Measurements from ENCODE around the gene ZNF175.

Gene ZNF175

DNA sequence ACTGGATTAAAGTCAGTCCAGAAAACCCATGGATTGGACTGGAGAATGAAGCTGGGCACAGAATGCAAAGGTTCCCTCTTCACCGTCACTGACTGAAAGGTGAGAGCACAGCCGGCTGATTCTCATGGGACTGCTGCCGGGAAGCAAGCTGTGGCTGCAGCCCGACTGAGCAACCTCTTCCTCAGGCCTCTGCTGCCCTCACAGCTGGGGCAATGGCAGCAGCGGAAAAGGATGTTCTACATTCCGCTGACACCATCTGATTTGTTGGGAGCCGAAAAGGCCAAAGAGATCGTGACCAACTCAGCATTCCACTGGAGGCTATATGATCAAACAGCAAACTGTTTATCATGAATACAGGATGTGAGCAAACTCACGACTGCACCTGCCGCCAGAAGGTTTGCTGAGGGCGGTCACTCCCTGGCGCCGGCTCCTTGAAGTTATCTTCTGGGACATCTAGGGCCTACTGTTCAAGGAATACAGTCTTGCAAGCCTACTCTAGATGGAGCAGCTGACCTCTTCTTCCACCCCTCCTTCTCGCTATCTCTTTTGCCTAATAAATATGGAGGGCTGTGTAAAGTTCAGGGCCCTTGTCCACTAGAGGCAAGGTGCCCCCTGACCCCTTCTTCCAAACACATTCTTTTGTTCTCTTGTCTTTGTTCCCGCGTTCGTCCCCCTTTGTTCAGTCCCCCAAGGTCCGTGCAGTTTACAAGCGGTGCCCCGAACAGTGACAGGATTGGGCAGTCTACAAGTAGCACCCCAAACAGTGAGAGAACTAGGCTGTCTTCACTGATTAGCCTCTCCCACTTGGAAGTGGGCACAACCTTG, 20.0 kb upstream of the ZNF175 start:
- no peaks in the 10 kb centered on the region for H3K36me3 ChIP-seq (ENCODE audit: insufficient read depth, low read length)
- H3K4me3 ChIP-seq (ENCODE audit: low read length), result no peak overlapping the region
- H3K4me1 ChIP-seq (ENCODE audit: insufficient read depth, low read length), result 0 out of 2 replicates have a peak, but pooled peaks cover 5% of the 10 kb centered on the region
- peaks cover 9% of the 10 kb centered on the region for H3K27me3 ChIP-seq (ENCODE audit: insufficient read depth, low read length)
- WGBS, result 82% methylated on average over 20 of the region's 20 CpGs
- no peak overlapping the region for H3K27ac ChIP-seq (ENCODE audit: low read depth, low read length)
- no peaks in the 10 kb centered on the region for H3K9me3 ChIP-seq (ENCODE audit: insufficient read depth, low read depth, low read length)
- no peak overlapping the region for H3K9ac ChIP-seq (ENCODE audit: low read depth, low read length)

DNA sequence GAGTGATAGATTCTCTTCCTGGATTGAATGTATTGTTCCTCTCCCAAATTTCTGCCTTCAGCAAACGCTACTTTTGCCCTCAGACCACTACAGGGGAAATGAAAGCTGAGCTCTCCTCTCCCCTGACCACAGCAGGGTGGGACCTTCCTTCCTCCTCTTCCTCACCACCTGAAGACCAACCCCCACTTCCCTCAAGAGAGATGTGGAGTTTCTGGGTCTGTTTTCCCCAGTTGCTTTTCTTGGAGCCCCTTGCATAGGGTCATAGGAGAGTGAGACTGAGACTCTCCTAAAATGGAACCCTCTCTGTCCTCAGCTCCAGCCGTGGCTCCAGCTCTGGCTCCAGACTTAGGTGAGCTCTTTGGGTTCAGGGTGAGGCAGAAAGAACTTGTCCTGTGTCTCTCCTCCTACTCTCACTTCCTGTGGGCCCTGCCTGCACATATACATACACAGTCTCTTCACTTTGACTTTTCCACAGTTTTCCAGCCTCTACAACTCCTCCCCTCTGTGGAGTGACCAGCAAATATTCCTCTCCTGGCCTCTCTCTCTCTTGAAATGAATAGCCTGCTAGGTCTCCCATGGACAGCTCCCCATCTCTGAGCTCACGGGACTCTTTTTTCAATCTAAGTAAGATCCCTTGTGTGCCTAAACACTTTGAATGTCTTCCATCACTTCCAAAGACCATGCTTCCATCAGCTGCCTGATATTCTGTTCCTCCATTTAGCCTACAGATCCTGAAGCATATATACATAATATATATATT, 19.2 kb upstream of the ZNF175 start:
- H3K4me1 ChIP-seq (ENCODE audit: insufficient read depth, low read length), result 0 out of 2 replicates have a peak, but pooled peaks cover 5% of the 10 kb centered on the region
- H3K9ac ChIP-seq (ENCODE audit: low read depth, low read length), result no peak overlapping the region

DNA sequence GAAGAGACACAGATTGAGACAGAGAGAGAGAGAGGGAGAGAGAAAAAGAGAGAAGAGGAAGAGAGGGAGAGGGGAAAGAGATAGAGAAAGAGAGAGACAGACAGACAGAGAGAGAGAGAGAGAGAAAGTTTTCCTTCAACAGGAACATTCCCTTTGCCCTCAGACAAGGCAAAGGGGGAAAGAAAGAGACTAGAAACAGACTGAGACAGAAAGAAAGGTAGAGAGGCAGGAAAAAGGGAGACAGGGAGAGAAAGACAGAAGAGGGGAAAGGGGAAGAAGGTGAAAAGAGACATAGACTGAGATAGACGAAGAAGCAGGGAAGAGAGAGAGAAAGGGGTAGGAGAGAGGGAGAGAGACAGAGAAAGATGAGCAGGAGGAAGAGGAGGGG, 18.5 kb upstream of the ZNF175 start:
- H3K9ac ChIP-seq (ENCODE audit: low read depth, low read length), result no peak overlapping the region
- no peak overlapping the region for H3K4me3 ChIP-seq (ENCODE audit: low read length)
- WGBS, result 42% methylated on average over 1 of the region's 1 CpG
- H3K4me1 ChIP-seq (ENCODE audit: insufficient read depth, low read length), result 0 out of 2 replicates have a peak, but pooled peaks cover 5% of the 10 kb centered on the region
- H3K9me3 ChIP-seq (ENCODE audit: insufficient read depth, low read depth, low read length), result no peaks in the 10 kb centered on the region
- no peak overlapping the region for H3K27ac ChIP-seq (ENCODE audit: low read depth, low read length)
- H3K36me3 ChIP-seq (ENCODE audit: insufficient read depth, low read length), result no peaks in the 10 kb centered on the region
- peaks cover 21% of the 10 kb centered on the region for H3K27me3 ChIP-seq (ENCODE audit: insufficient read depth, low read length)

More for the DNA sequence above, 19.2 kb upstream of the ZNF175 start:
- Histone ChIP-seq H3K27ac (ENCODE audit: low read depth, low read length) (no peak overlapping the region), H3K9me3 (ENCODE audit: insufficient read depth, low read depth, low read length) (no peaks in the 10 kb centered on the region), H3K4me3 (ENCODE audit: low read length) (no peak overlapping the region), H3K36me3 (ENCODE audit: insufficient read depth, low read length) (no peaks in the 10 kb centered on the region), H3K27me3 (ENCODE audit: insufficient read depth, low read length) (peaks cover 14% of the 10 kb centered on the region)
- WGBS, result 55% methylated on average over 3 of the region's 3 CpGs

DNA sequence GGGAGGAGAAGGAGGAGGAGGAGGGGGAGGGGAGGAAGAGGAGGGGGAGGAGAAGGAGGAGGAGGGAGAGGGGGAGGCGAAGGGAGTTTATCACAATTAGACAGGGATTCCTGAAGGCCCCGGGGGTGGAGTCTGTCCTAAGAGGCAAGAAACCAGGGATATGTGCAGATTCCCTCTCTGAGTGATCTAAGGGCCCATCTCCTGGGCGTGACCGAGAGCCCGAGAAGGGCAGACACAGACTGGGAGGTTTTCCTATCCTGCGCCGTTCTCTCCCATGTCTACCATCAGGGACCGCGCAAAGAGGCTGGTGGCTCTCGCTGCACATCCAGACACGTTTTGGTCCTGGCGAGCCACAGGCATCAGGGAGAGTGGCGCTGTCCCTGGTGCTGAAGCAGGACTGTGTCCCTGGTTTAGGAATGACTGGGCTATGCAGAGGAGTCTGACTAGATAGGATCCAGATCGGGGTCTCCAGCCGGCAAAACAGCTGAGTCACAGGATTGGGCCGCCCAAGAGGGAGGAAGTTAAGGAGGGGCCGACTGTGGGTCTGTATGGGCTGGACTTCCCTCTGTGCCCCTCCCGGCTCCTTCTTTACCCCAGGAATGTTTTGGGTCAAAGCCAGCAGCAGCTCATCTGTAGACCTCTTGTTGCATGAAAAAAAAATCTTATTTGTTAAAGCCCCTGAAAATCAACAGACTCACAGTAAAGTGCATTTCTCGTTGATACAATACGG, 17.9 kb upstream of the ZNF175 start:
- H3K4me3 ChIP-seq (ENCODE audit: low read length), result peak overlapping the region; percentile 42
- 0 out of 2 replicates have a peak, but pooled peaks cover 5% of the 10 kb centered on the region for H3K4me1 ChIP-seq (ENCODE audit: insufficient read depth, low read length)
- no peak overlapping the region for H3K27ac ChIP-seq (ENCODE audit: low read depth, low read length)
- peaks cover 22% of the 10 kb centered on the region for H3K27me3 ChIP-seq (ENCODE audit: insufficient read depth, low read length)
- no peak overlapping the region for H3K9ac ChIP-seq (ENCODE audit: low read depth, low read length)
- no peaks in the 10 kb centered on the region for H3K36me3 ChIP-seq (ENCODE audit: insufficient read depth, low read length)
- H3K9me3 ChIP-seq (ENCODE audit: insufficient read depth, low read depth, low read length), result no peaks in the 10 kb centered on the region
- WGBS, result 14% methylated on average over 20 of the region's 20 CpGs

DNA sequence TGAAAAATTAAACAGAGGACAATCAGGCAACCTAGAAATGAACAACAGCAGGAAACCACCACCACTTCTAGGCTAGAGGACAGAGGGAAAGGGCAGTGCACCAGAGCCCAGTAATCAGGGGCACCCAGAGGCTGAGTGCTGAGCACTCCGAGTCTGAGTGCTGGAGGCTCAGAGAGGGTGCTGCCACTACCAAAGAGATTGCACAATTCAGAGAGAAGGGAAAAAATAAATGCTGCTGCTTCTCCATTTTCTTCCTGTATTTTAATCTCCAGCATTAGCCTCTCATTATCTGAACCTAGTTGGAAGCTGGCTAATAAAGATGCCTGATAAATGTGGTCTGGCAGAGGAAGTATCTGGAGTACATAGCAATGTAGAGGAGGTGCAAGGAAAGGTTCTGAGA, 11.8 kb upstream of the ZNF175 start:
- Histone ChIP-seq H3K36me3 (ENCODE audit: insufficient read depth, low read length) (no peaks in the 10 kb centered on the region), H3K9me3 (ENCODE audit: insufficient read depth, low read depth, low read length) (no peaks in the 10 kb centered on the region), H3K9ac (ENCODE audit: low read depth, low read length) (no peak overlapping the region), H3K4me3 (ENCODE audit: low read length) (no peak overlapping the region), H3K27me3 (ENCODE audit: insufficient read depth, low read length) (peaks cover 35% of the 10 kb centered on the region), H3K4me1 (ENCODE audit: insufficient read depth, low read length) (no peaks in the 10 kb centered on the region), H3K27ac (ENCODE audit: low read depth, low read length) (no peak overlapping the region)
- 82% methylated on average over 1 of the region's 1 CpG for WGBS

DNA sequence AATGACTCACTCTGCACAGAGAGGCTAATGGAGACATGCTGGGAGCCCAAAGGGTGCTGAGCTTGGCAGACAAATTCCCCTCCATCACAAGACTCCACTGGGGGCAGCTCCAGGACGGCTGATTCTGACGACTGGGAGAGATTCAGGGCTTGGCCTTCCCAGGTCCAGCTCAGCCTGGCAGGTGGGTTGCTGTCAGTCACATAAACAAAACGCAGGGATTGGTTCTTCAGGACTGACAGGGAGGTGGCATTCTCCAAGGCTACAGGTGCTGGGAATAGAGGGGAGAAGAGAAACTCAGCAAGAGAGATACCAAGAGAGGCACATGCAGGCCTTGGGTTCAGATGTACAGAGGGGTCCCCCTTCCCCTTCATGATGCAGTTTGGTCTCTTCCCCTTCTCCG, 10.7 kb upstream of the ZNF175 start:
- 30% methylated on average over 4 of the region's 4 CpGs for WGBS
- Histone ChIP-seq H3K27ac (ENCODE audit: low read depth, low read length) (no peak overlapping the region), H3K4me1 (ENCODE audit: insufficient read depth, low read length) (no peaks in the 10 kb centered on the region), H3K27me3 (ENCODE audit: insufficient read depth, low read length) (peaks cover 38% of the 10 kb centered on the region), H3K9me3 (ENCODE audit: insufficient read depth, low read depth, low read length) (no peaks in the 10 kb centered on the region), H3K9ac (ENCODE audit: low read depth, low read length) (no peak overlapping the region), H3K36me3 (ENCODE audit: insufficient read depth, low read length) (no peaks in the 10 kb centered on the region), H3K4me3 (ENCODE audit: low read length) (no peak overlapping the region)

DNA sequence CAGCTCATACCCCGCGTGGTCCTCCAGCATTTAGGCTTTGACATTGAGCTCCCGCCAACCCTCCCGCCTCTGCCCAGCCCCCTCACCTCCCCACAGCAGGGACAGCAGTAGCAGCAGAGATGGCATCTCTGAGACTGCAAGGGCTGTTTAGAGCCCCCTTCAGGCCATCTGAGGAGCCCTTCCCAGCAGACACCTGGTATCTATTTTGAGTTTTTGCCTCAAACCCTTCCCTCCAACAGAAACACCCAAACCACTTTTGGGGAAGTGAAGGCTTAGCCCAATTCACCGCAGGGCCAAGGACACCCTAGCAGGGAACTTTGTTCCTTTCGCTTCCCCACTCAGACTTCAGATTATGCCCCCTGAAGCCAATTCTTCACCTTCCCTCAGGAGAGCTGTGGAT, 6.3 kb upstream of the ZNF175 start:
- Histone ChIP-seq H3K27me3 (ENCODE audit: insufficient read depth, low read length) (peaks cover 55% of the 10 kb centered on the region), H3K36me3 (ENCODE audit: insufficient read depth, low read length) (no peaks in the 10 kb centered on the region), H3K27ac (ENCODE audit: low read depth, low read length) (no peak overlapping the region), H3K9ac (ENCODE audit: low read depth, low read length) (no peak overlapping the region), H3K4me1 (ENCODE audit: insufficient read depth, low read length) (no peaks in the 10 kb centered on the region), H3K4me3 (ENCODE audit: low read length) (no peak overlapping the region), H3K9me3 (ENCODE audit: insufficient read depth, low read depth, low read length) (no peaks in the 10 kb centered on the region)
- 38% methylated on average over 6 of the region's 6 CpGs for WGBS

DNA sequence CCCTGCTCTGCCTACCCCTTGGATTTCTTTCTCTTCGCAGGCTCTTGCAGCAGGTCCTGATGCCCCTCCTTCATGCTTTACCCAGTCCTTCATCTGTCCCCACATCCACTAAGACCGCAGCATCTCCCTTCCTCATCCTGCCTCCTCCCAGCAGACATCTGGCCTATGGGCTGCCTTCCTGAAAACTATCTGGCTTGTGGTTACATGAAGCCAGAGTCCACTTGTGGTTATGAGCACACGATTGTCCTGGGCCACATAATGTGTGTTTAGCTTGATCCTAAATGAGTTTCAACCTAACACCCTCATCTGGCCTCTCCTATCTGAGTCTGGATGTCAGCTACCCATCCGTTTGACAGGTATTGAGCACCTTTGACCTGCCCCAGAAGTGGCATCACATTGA, 5.5 kb upstream of the ZNF175 start:
- Histone ChIP-seq H3K4me3 (ENCODE audit: low read length) (no peak overlapping the region), H3K27ac (ENCODE audit: low read depth, low read length) (no peak overlapping the region), H3K27me3 (ENCODE audit: insufficient read depth, low read length) (peaks cover 51% of the 10 kb centered on the region), H3K36me3 (ENCODE audit: insufficient read depth, low read length) (no peaks in the 10 kb centered on the region), H3K9me3 (ENCODE audit: insufficient read depth, low read depth, low read length) (no peaks in the 10 kb centered on the region), H3K9ac (ENCODE audit: low read depth, low read length) (no peak overlapping the region), H3K4me1 (ENCODE audit: insufficient read depth, low read length) (no peaks in the 10 kb centered on the region)
- WGBS, result 70% methylated on average over 4 of the region's 4 CpGs

DNA sequence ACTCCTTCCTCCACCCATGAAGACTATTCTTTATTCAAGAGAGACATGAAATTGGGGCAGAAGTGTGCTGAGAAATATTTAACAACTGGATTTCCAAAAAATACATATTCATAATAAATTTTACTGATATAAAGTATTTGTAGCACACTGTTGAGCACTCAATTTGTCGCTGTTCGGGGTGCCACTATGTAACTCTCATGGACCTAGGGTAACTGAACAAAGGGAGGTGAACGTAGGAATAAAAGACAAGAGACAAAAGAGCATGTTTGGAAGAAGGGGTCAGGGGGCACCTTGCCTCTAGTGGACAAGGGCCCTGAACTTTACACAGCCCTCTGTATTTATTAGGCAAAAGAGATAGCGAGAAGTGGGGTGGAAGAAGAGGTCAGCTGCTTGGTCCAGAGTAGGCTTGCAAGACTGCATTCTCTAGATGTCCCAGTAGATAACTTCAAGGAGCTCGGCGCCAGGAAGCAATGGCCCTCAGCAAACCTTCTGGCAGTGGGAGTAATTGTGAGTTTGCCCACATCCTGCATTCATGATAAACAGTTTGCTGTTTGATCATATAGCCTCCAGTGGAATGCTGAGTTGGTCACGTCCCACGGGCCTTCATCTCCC, 4.5 kb upstream of the ZNF175 start:
- Histone ChIP-seq H3K36me3 (ENCODE audit: insufficient read depth, low read length) (no peaks in the 10 kb centered on the region), H3K9ac (ENCODE audit: low read depth, low read length) (no peak overlapping the region), H3K9me3 (ENCODE audit: insufficient read depth, low read depth, low read length) (no peaks in the 10 kb centered on the region), H3K4me3 (ENCODE audit: low read length) (no peak overlapping the region), H3K27me3 (ENCODE audit: insufficient read depth, low read length) (peaks cover 51% of the 10 kb centered on the region), H3K4me1 (ENCODE audit: insufficient read depth, low read length) (no peaks in the 10 kb centered on the region), H3K27ac (ENCODE audit: low read depth, low read length) (no peak overlapping the region)
- WGBS, result 86% methylated on average over 6 of the region's 8 CpGs

DNA sequence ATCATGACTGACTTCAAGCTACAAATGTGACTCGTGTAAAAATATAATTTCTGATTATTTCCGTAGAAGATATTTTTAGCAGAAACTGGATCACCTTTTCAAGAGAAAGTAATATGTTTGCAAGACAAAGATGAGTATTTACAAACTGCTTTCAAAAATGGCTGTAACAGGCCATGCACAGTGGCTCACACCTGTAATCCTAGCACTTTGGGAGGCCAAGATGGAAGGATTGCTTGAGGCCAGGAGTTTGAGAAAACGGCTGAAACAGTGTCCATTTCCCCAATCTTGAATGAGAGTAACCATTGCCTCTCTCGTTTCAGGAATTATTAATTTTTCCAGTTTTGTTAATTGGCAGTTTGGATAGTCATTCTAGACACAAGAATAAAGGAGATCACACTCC, 3.5 kb upstream of the ZNF175 start:
- Histone ChIP-seq H3K27ac (ENCODE audit: low read depth, low read length) (no peak overlapping the region), H3K27me3 (ENCODE audit: insufficient read depth, low read length) (peaks cover 51% of the 10 kb centered on the region), H3K4me1 (ENCODE audit: insufficient read depth, low read length) (no peaks in the 10 kb centered on the region), H3K9ac (ENCODE audit: low read depth, low read length) (no peak overlapping the region), H3K4me3 (ENCODE audit: low read length) (no peak overlapping the region), H3K9me3 (ENCODE audit: insufficient read depth, low read depth, low read length) (no peaks in the 10 kb centered on the region), H3K36me3 (ENCODE audit: insufficient read depth, low read length) (no peaks in the 10 kb centered on the region)
- WGBS, result 83% methylated on average over 4 of the region's 4 CpGs
